ENCODE results near the gene WDR45B. TPM values are rescaled to one million over a fixed set of nuclear protein-coding genes. Genes with fewer than 3 reads are reported as not detected.

WDR45B gene
- polyA plus RNA-seq, 1 of the 3 experiments (the other 2 are of a cell fraction): 171 TPM

- TF ChIP-seq RFX5 (IDR thresholded peaks at IDR 0.05; ENCODE audit: low read length): no peak
- TF ChIP-seq TEAD4 (IDR thresholded peaks at IDR 0.05; ENCODE audit: borderline replicate concordance, insufficient read depth): no peak
- TF ChIP-seq, protein P1, sequence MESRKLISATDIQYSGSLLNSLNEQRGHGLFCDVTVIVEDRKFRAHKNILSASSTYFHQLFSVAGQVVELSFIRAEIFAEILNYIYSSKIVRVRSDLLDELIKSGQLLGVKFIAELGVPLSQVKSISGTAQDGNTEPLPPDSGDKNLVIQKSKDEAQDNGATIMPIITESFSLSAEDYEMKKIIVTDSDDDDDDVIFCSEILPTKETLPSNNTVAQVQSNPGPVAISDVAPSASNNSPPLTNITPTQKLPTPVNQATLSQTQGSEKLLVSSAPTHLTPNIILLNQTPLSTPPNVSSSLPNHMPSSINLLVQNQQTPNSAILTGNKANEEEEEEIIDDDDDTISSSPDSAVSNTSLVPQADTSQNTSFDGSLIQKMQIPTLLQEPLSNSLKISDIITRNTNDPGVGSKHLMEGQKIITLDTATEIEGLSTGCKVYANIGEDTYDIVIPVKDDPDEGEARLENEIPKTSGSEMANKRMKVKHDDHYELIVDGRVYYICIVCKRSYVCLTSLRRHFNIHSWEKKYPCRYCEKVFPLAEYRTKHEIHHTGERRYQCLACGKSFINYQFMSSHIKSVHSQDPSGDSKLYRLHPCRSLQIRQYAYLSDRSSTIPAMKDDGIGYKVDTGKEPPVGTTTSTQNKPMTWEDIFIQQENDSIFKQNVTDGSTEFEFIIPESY (IDR thresholded peaks at IDR 0.05; ENCODE audit: borderline replicate concordance, low read depth): no peak
- TF ChIP-seq, protein P2, sequence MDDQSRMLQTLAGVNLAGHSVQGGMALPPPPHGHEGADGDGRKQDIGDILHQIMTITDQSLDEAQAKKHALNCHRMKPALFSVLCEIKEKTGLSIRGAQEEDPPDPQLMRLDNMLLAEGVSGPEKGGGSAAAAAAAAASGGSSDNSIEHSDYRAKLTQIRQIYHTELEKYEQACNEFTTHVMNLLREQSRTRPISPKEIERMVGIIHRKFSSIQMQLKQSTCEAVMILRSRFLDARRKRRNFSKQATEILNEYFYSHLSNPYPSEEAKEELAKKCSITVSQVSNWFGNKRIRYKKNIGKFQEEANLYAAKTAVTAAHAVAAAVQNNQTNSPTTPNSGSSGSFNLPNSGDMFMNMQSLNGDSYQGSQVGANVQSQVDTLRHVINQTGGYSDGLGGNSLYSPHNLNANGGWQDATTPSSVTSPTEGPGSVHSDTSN (IDR thresholded peaks at IDR 0.05): no peak
- TF ChIP-seq MEF2A (IDR thresholded peaks at IDR 0.05; ENCODE audit: borderline replicate concordance, low read depth): no peak
- no peak for TF ChIP-seq FOXM1 (IDR thresholded peaks at IDR 0.05; ENCODE audit: low read depth)
- TF ChIP-seq FOSL2 (IDR thresholded peaks at IDR 0.05; ENCODE audit: borderline replicate concordance, low read depth): no peak
- TF ChIP-seq, protein P3, sequence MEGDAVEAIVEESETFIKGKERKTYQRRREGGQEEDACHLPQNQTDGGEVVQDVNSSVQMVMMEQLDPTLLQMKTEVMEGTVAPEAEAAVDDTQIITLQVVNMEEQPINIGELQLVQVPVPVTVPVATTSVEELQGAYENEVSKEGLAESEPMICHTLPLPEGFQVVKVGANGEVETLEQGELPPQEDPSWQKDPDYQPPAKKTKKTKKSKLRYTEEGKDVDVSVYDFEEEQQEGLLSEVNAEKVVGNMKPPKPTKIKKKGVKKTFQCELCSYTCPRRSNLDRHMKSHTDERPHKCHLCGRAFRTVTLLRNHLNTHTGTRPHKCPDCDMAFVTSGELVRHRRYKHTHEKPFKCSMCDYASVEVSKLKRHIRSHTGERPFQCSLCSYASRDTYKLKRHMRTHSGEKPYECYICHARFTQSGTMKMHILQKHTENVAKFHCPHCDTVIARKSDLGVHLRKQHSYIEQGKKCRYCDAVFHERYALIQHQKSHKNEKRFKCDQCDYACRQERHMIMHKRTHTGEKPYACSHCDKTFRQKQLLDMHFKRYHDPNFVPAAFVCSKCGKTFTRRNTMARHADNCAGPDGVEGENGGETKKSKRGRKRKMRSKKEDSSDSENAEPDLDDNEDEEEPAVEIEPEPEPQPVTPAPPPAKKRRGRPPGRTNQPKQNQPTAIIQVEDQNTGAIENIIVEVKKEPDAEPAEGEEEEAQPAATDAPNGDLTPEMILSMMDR (IDR thresholded peaks at IDR 0.05): no peak
- no peak for TF ChIP-seq NFIC (IDR thresholded peaks at IDR 0.05; ENCODE audit: borderline replicate concordance)
- TF ChIP-seq JUND (IDR thresholded peaks at IDR 0.05): no peak
- TF ChIP-seq ELF1 (IDR thresholded peaks at IDR 0.05): no peak
- no peak for TF ChIP-seq TCF12 (IDR thresholded peaks at IDR 0.05)
- TF ChIP-seq GABPA (IDR thresholded peaks at IDR 0.05; ENCODE audit: low read depth): no peak
- TF ChIP-seq EZH2phosphoT487 (IDR thresholded peaks at IDR 0.05; ENCODE audit: borderline replicate concordance, low read depth): no peak
- no peak for TF ChIP-seq NRF1 (IDR thresholded peaks at IDR 0.05; ENCODE audit: low read depth, low read length)
- H3K79me2 ChIP-seq (ENCODE audit: insufficient read depth): peaks cover 71% of the 10 kb centered on the region
- no peaks in the 10 kb centered on the region for H3K27me3 ChIP-seq (ENCODE audit: insufficient read depth)
- H3K9me3 ChIP-seq: no peaks in the 10 kb centered on the region
- POLR2A ChIA-PET: no interaction called here
- H3K4me1 ChIP-seq (ENCODE audit: control insufficient read depth in 1 of 2, insufficient read depth in 2 of 2, low read depth in 1 of 2, low read length in 1 of 2): no peaks in the 10 kb centered on the region
- H4K20me1 ChIP-seq (ENCODE audit: insufficient read depth): peaks cover 27% of the 10 kb centered on the region
- H3K27ac ChIP-seq (ENCODE audit: low read depth in 2 of 2, low read length in 1 of 2): no peak overlapping the region
- no peak overlapping the region for H3K4me2 ChIP-seq
- no peaks in the 10 kb centered on the region for H3K9me2 ChIP-seq
- H3K9ac ChIP-seq: no peak overlapping the region
- no peak for DNase-seq
- no peak overlapping the region for H2AFZ ChIP-seq (ENCODE audit: low read depth)
- CTCF ChIA-PET: no interaction called here
- no peak overlapping the region for H3K4me3 ChIP-seq (ENCODE audit: low read depth in 2 of 2, low read length in 1 of 2)
- peaks cover 6% of the 10 kb centered on the region for H3F3A ChIP-seq (replicated peaks; ENCODE audit: insufficient read depth)
- H3K36me3 ChIP-seq (replicated peaks in 1 of 2; ENCODE audit: control insufficient read depth in 1 of 2, insufficient read depth in 2 of 2, low read length in 1 of 2): peaks cover 57 to 65% of the 10 kb centered on the region in 2 experiments
- 95% methylated on average over 6 of the region's 6 CpGs for WGBS (ENCODE audit: low lambda C conversion rate)
Observed at GRCh38 chr17:82571855-82572254, 76.4 kb downstream of the WDR45B start.

Measured in SK-N-SH (cell line).